HEK293T (cell line): ENCODE results near the gene CRADD.

Experiments used
- BHLHE40 ChIP-seq: fragments of 450-650 bp; IDR thresholded peaks from 2 replicates; pipeline ENCODE4 v1.6.1; 2016; ENCODE audit warnings: mild to moderate bottlenecking, moderate library complexity, borderline replicate concordance
- FOXK2 ChIP-seq: fragments of 450-650 bp; IDR thresholded peaks from 2 replicates; pipeline ENCODE4 v1.6.1; 2016; ENCODE audit warnings: mild to moderate bottlenecking
- FOXM1 ChIP-seq: fragments of 450-650 bp; IDR thresholded peaks from 2 replicates; pipeline ENCODE4 v1.6.1; 2017; ENCODE audit warnings: mild to moderate bottlenecking, borderline replicate concordance
- SP1 ChIP-seq: fragments of 450-650 bp; IDR thresholded peaks from 2 replicates; pipeline ENCODE4 v1.6.1; 2017

DNA sequence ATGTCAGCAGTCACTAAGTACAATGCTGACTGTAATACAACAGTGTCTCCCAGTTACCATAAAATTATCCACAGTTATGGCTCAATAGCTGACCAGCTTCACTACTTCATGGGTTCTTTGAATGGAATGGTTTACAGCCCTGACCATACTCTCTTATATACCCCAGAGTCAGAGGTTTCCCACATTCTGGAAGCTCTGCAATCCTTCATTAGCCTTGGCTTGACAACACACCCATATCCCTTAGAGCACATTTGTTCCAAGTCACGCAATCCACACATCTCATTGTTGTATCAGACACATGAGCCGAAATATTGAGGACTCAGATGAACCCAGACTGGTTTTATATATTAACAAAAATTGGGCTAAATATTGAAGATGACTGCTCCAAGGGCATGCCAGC is 261.8 kb downstream of the CRADD start:
- TF ChIP-seq FOXM1: no peak
- no peak for TF ChIP-seq FOXK2
- TF ChIP-seq SP1: no peak
- TF ChIP-seq BHLHE40: no peak
